ENCODE measurements around the gene ZNF302.

DNA sequence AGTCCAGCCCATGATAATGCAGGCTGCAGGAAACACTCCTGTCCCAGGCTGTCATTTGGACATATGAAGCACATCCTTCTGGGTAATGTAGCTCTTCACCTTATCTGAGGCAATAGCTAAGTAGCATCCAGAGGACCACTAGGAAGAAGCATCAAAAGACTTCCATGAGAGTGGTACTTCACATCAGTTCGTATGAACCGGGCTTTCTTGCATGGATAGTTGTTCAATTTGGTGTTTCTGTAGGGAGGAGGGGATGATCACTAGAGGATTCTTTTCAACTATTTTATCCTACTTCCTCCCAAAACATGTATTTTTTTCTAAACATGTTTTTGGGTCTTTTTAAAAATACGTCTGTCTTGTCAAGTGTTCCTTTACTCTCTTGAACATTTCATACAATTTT, 12.9 kb downstream of the ZNF302 start:
- TF ChIP-seq, protein P1, sequence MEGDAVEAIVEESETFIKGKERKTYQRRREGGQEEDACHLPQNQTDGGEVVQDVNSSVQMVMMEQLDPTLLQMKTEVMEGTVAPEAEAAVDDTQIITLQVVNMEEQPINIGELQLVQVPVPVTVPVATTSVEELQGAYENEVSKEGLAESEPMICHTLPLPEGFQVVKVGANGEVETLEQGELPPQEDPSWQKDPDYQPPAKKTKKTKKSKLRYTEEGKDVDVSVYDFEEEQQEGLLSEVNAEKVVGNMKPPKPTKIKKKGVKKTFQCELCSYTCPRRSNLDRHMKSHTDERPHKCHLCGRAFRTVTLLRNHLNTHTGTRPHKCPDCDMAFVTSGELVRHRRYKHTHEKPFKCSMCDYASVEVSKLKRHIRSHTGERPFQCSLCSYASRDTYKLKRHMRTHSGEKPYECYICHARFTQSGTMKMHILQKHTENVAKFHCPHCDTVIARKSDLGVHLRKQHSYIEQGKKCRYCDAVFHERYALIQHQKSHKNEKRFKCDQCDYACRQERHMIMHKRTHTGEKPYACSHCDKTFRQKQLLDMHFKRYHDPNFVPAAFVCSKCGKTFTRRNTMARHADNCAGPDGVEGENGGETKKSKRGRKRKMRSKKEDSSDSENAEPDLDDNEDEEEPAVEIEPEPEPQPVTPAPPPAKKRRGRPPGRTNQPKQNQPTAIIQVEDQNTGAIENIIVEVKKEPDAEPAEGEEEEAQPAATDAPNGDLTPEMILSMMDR (conservative IDR thresholded peaks at IDR 0.05; ENCODE audit: low read depth, low read length) = no peak
- no peak for TF ChIP-seq EZH2 (IDR thresholded peaks at IDR 0.05; ENCODE audit: borderline replicate concordance, low read depth, low read length, poor library complexity, severe bottlenecking)

All from A673 (cell line).